ENCODE results near the gene SLC17A9.

- no peak for TF ChIP-seq EZH2 (IDR thresholded peaks at IDR 0.05)
- TF ChIP-seq POLR2AphosphoS5 (IDR thresholded peaks at IDR 0.05; ENCODE audit: borderline replicate concordance, low read depth, low read length), result no peak
- TF ChIP-seq FOXP2 (optimal IDR thresholded peaks at IDR 0.05; ENCODE audit: control extremely low read depth, extremely low read length, insufficient read depth), result no peak
Measured at GRCh38 chr20:62918831-62919230, 33.7 kb upstream of the SLC17A9 start.

All from SK-N-MC (cell line).